Esophagus muscularis mucosa (tissue), 3 donors: Measurements from ENCODE around the gene ARHGAP4.

Experiments
- EP300 ChIP-seq: sonication (generic); formaldehyde crosslinking; IDR thresholded peaks from one replicate; pipeline ENCODE4 v1.6.1; 2017; ENCODE audit warnings: antibody characterized with exemption
- TF ChIP-seq, protein P1 (sequence below), 3 experiments: fragments of 200-600 bp in 2 of 3; fragments of 450-650 bp in 1 of 3; sonication (generic) in 2 of 3; IDR thresholded peaks; one replicate each; pipeline ENCODE4 v1.5.1; 2017 to 2019; ENCODE audit warnings: antibody characterized with exemption in 3 of 3, mild to moderate bottlenecking in 2 of 3, moderate library complexity in 1 of 3

DNA sequence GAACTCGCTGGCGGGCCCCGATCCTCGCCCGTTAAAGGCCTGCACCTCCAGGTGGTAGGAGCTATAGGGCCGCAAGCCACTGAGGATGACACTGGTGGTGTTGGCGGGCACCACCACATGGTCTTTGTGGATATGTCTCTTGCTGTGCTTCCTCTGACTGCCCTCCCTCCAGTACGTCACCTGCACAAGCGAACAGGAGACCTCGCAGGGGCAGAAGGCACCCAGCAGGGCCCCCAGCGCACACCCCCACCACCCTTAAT, 60.8 kb downstream of the ARHGAP4 start:
- no peak for TF ChIP-seq EP300
- TF ChIP-seq, protein P1, sequence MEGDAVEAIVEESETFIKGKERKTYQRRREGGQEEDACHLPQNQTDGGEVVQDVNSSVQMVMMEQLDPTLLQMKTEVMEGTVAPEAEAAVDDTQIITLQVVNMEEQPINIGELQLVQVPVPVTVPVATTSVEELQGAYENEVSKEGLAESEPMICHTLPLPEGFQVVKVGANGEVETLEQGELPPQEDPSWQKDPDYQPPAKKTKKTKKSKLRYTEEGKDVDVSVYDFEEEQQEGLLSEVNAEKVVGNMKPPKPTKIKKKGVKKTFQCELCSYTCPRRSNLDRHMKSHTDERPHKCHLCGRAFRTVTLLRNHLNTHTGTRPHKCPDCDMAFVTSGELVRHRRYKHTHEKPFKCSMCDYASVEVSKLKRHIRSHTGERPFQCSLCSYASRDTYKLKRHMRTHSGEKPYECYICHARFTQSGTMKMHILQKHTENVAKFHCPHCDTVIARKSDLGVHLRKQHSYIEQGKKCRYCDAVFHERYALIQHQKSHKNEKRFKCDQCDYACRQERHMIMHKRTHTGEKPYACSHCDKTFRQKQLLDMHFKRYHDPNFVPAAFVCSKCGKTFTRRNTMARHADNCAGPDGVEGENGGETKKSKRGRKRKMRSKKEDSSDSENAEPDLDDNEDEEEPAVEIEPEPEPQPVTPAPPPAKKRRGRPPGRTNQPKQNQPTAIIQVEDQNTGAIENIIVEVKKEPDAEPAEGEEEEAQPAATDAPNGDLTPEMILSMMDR (IDR thresholded peaks at IDR 0.05) = no peak
